HEK293 (cell line): Measurements from ENCODE around the gene SQSTM1.
A peak's percentile ranks its signal among the peaks of the same experiment; 100 is the strongest.

ENCODE experiments used
- CTCF ChIA-PET: fragments of 350-600 bp; formaldehyde crosslinking; extraction: SDS; loops from one replicate; lab custom pipeline; 2021; ENCODE audit warnings: antibody characterized with exemption; lab: Yijun Ruan, JAX
- POLR2A ChIA-PET: fragments of 300-600 bp; formaldehyde crosslinking; extraction: SDS; loops from one replicate; lab custom pipeline; 2020; ENCODE audit warnings: antibody characterized with exemption, inconsistent platforms; lab: Yijun Ruan, JAX
- H3K27ac ChIP-seq: fragments of 200-500 bp; sonication (Bioruptor generic); 2 replicates; pipeline ENCODE4 v1.5.1; 2014; ENCODE audit warnings: low read depth, low read length, control low read depth, inconsistent platforms; ENCODE audit errors: extremely low read depth
- H3K36me3 ChIP-seq, 2 experiments: fragments of 200-500 bp in 1 of 2; sonication (Bioruptor generic) in 1 of 2; 1 replicate in 1 of 2; 2 replicates in 1 of 2; pipeline ENCODE4 v1.5.1; 2014 to 2017; ENCODE audit warnings: inconsistent platforms in 2 of 2, low read length in 2 of 2; ENCODE audit not compliant: control insufficient read depth in 2 of 2, insufficient read depth in 1 of 2
- H3K4me1 ChIP-seq: fragments of 200-500 bp; sonication (Bioruptor generic); 2 replicates; pipeline ENCODE4 v1.5.1; 2014; ENCODE audit warnings: mild to moderate bottlenecking, low read length, inconsistent platforms; ENCODE audit not compliant: control insufficient read depth, insufficient read depth
- H3K4me3 ChIP-seq: 2 replicates; pipeline ENCODE4 v1.5.1; 2011; ENCODE audit warnings: low read depth, mild to moderate bottlenecking, control low read depth, low read length, moderate library complexity
- H3K9me3 ChIP-seq: fragments of 200-500 bp; sonication (Bioruptor generic); 2 replicates; pipeline ENCODE4 v1.5.1; 2014; ENCODE audit warnings: low read depth, low read length, inconsistent platforms; ENCODE audit not compliant: control insufficient read depth, insufficient read depth
- AEBP2 ChIP-seq: fragments of 450-650 bp; formaldehyde crosslinking; IDR thresholded peaks from 2 replicates; pipeline ENCODE4 v1.5.1; 2016; ENCODE audit warnings: missing biosample characterization, missing genetic modification characterization, borderline replicate concordance
- BCL11B ChIP-seq: fragments of 450-650 bp; formaldehyde crosslinking; IDR thresholded peaks from 2 replicates; pipeline ENCODE4 v1.5.1; 2016; ENCODE audit warnings: low read depth, missing biosample characterization, missing genetic modification characterization
- MYNN ChIP-seq: fragments of 450-650 bp; formaldehyde crosslinking; IDR thresholded peaks from 2 replicates; pipeline ENCODE4 v1.5.1; 2016; ENCODE audit warnings: missing biosample characterization, missing genetic modification characterization, borderline replicate concordance
- PRDM1 ChIP-seq: fragments of 450-650 bp; formaldehyde crosslinking; IDR thresholded peaks from 2 replicates; pipeline ENCODE4; 2016; ENCODE audit warnings: missing biosample characterization, missing genetic modification characterization
- ZBTB10 ChIP-seq: fragments of 450-650 bp; formaldehyde crosslinking; IDR thresholded peaks from 2 replicates; pipeline ENCODE4 v1.5.1; 2016; ENCODE audit warnings: missing biosample characterization, missing genetic modification characterization
- ZBTB17 ChIP-seq: fragments of 450-650 bp; formaldehyde crosslinking; IDR thresholded peaks from 2 replicates; pipeline ENCODE4 v1.5.1; 2016; ENCODE audit warnings: missing biosample characterization, missing genetic modification characterization
- ZBTB44 ChIP-seq: fragments of 450-650 bp; IDR thresholded peaks from 2 replicates; pipeline ENCODE4 v1.5.1; 2018; ENCODE audit warnings: missing biosample characterization, mild to moderate bottlenecking, missing genetic modification characterization
- ZBTB49 ChIP-seq: fragments of 450-650 bp; formaldehyde crosslinking; IDR thresholded peaks from 2 replicates; pipeline ENCODE4 v1.5.1; 2016; ENCODE audit warnings: missing biosample characterization, missing genetic modification characterization, low read depth
- ZIC2 ChIP-seq: fragments of 450-650 bp; formaldehyde crosslinking; IDR thresholded peaks from 2 replicates; pipeline ENCODE4 v1.5.1; 2016; ENCODE audit warnings: missing biosample characterization, missing genetic modification characterization
- ZNF148 ChIP-seq: fragments of 450-650 bp; formaldehyde crosslinking; IDR thresholded peaks from 2 replicates; pipeline ENCODE4 v1.5.0; 2017; ENCODE audit warnings: missing biosample characterization, missing genetic modification characterization, borderline replicate concordance
- ZNF202 ChIP-seq: fragments of 450-650 bp; formaldehyde crosslinking; IDR thresholded peaks from 2 replicates; pipeline ENCODE4 v1.5.1; 2016; ENCODE audit warnings: missing biosample characterization, missing genetic modification characterization, borderline replicate concordance
- ZNF274 ChIP-seq, 2 experiments: fragments of 200-500 bp in 1 of 2; fragments of 450-650 bp in 1 of 2; sonication (Bioruptor generic) in 1 of 2; formaldehyde crosslinking in 1 of 2; IDR thresholded peaks; 2 replicates each; pipeline versions ENCODE4 v1.5.1 to v1.6.1; 2014 to 2016; ENCODE audit warnings: borderline replicate concordance in 1 of 2, inconsistent platforms in 1 of 2, low read length in 1 of 2, missing biosample characterization in 1 of 2, missing genetic modification characterization in 1 of 2
- ZNF585B ChIP-seq: fragments of 450-650 bp; formaldehyde crosslinking; IDR thresholded peaks from 2 replicates; pipeline ENCODE4 v1.5.1; 2016; ENCODE audit warnings: missing biosample characterization, missing genetic modification characterization
- ZNF596 ChIP-seq: fragments of 450-650 bp; IDR thresholded peaks from 2 replicates; pipeline ENCODE4 v1.5.0; 2018; ENCODE audit warnings: missing biosample characterization, mild to moderate bottlenecking, missing genetic modification characterization, moderate library complexity
- ZNF600 ChIP-seq: fragments of 450-650 bp; formaldehyde crosslinking; IDR thresholded peaks from 2 replicates; pipeline ENCODE4 v1.5.1; 2016; ENCODE audit warnings: missing biosample characterization, missing genetic modification characterization
- ZNF76 ChIP-seq: fragments of 450-650 bp; formaldehyde crosslinking; IDR thresholded peaks from 2 replicates; pipeline ENCODE4; 2016; ENCODE audit warnings: low read depth, missing biosample characterization, missing genetic modification characterization, borderline replicate concordance
- ZNF830 ChIP-seq: fragments of 450-650 bp; IDR thresholded peaks from 2 replicates; pipeline ENCODE4 v1.5.0; 2018; ENCODE audit warnings: missing biosample characterization, missing genetic modification characterization, low read depth, mild to moderate bottlenecking, moderate library complexity

SQSTM1 gene

GRCh38 chr5:179836225-179837019 is 15.7 kb downstream of the SQSTM1 start:
- no peaks in the 10 kb centered on the region for H3K9me3 ChIP-seq
- TF ChIP-seq ZNF830 = no peak
- no peak for TF ChIP-seq ZBTB10 (tag by site-specific recombination)
- TF ChIP-seq ZNF76 = no peak
- no peak for TF ChIP-seq ZBTB44 (tag by site-specific recombination)
- TF ChIP-seq ZNF600 = 0 out of 2 replicates have a peak, but pooled peaks have one; percentile 47
- peak; percentile 19; the same call in 1 of the 2 replicates for TF ChIP-seq ZIC2
- no peak for TF ChIP-seq MYNN (tag by site-specific recombination)
- TF ChIP-seq ZNF585B = no peak
- no peak for TF ChIP-seq ZBTB17 (tag by site-specific recombination)
- no peak for TF ChIP-seq ZNF274 (IDR thresholded peaks at IDR 0.05; ENCODE audit: low read length)
- no peak for TF ChIP-seq ZNF274 (tag by site-specific recombination; IDR thresholded peaks at IDR 0.05; ENCODE audit: borderline replicate concordance)
- no peak for TF ChIP-seq AEBP2 (tag by site-specific recombination)
- TF ChIP-seq ZNF148 (tag by site-specific recombination) = no peak
- TF ChIP-seq ZNF596 (tag by site-specific recombination) = no peak
- TF ChIP-seq ZNF202 (tag by site-specific recombination) = no peak
- peak; percentile 48; the same call in 1 of the 2 replicates for TF ChIP-seq PRDM1
- no peak for TF ChIP-seq ZBTB49 (tag by site-specific recombination)
- no peak for TF ChIP-seq BCL11B (tag by site-specific recombination)
- no peaks in the 10 kb centered on the region for H3K4me1 ChIP-seq
- POLR2A ChIA-PET = interaction anchor here (0.8 to 1.6 kb wide), 3 partner anchors 14 to 22 kb away, joined by 3 to 6 read pairs (median 4); partner anchors contain the start of genes MRNIP and SQSTM1
- CTCF ChIA-PET = no interaction called here
- H3K36me3 ChIP-seq = peaks cover 4 to 83% of the 10 kb centered on the region in 2 experiments
- H3K27ac ChIP-seq = no peak overlapping the region
- H3K4me3 ChIP-seq = no peak overlapping the region
